HepG2 (cell line): ENCODE data around the gene NEK8. TPM values are rescaled to one million over a fixed set of nuclear protein-coding genes. Genes with fewer than 3 reads are reported as not detected.

Experiments used
- FIP1L1 ChIP-seq: fragments of 200-400 bp; formaldehyde crosslinking; IDR thresholded peaks from 2 replicates; pipeline ENCODE4 v1.6.1; 2018; ENCODE audit warnings: low read depth, mild to moderate bottlenecking, low read length, moderate library complexity, borderline replicate concordance; ENCODE audit not compliant: insufficient read depth
- GLI4 ChIP-seq: sonication (generic); formaldehyde crosslinking; IDR thresholded peaks from 2 replicates; pipeline ENCODE4 v1.5.1; 2020; ENCODE audit warnings: missing genetic modification reagents, mild to moderate bottlenecking, moderate library complexity, borderline replicate concordance
- HNF4A ChIP-seq: sonication (generic); formaldehyde crosslinking; IDR thresholded peaks from 2 replicates; pipeline ENCODE4 v1.4.0; 2020; ENCODE audit warnings: missing genetic modification reagents
- KDM1A ChIP-seq: IDR thresholded peaks from 2 replicates; pipeline ENCODE4 v1.6.1; 2016; ENCODE audit warnings: missing compliant biosample characterization
- NRL ChIP-seq: sonication (generic); formaldehyde crosslinking; IDR thresholded peaks from 2 replicates; pipeline ENCODE4 v1.5.0; 2020; ENCODE audit warnings: missing genetic modification reagents, mild to moderate bottlenecking, moderate library complexity, borderline replicate concordance
- SMAD9 ChIP-seq: sonication (generic); formaldehyde crosslinking; IDR thresholded peaks from 2 replicates; pipeline ENCODE4 v1.5.1; 2020; ENCODE audit warnings: mild to moderate bottlenecking, missing genetic modification reagents
- SRSF9 ChIP-seq: fragments of 200-400 bp; formaldehyde crosslinking; IDR thresholded peaks from 2 replicates; pipeline ENCODE4 v1.6.1; 2018; ENCODE audit warnings: borderline replicate concordance, mild to moderate bottlenecking, low read depth, low read length; ENCODE audit not compliant: insufficient read depth, poor library complexity, severe bottlenecking
- TEAD3 ChIP-seq: optimal IDR thresholded peaks from 2 replicates; pipeline ENCODE3; 2016; ENCODE audit warnings: borderline replicate concordance
- TP53 ChIP-seq: sonication (generic); formaldehyde crosslinking; conservative IDR thresholded peaks from 2 replicates; pipeline ENCODE4 v1.4.0; 2020; ENCODE audit warnings: missing genetic modification reagents
- ZNF138 ChIP-seq: sonication (generic); formaldehyde crosslinking; IDR thresholded peaks from 2 replicates; pipeline ENCODE4 v1.5.0; 2020; ENCODE audit warnings: mild to moderate bottlenecking, low read depth, missing genetic modification reagents
- ZNF180 ChIP-seq: sonication (generic); formaldehyde crosslinking; IDR thresholded peaks from 2 replicates; pipeline ENCODE4 v1.4.0; 2020; ENCODE audit warnings: low read depth, missing genetic modification reagents, borderline replicate concordance
- ZNF232 ChIP-seq: sonication (generic); formaldehyde crosslinking; IDR thresholded peaks from 2 replicates; pipeline ENCODE4 v1.4.0; 2020; ENCODE audit warnings: missing genetic modification reagents, borderline replicate concordance
- ZNF251 ChIP-seq: sonication (generic); formaldehyde crosslinking; IDR thresholded peaks from 2 replicates; pipeline ENCODE4 v1.9.0; 2021; ENCODE audit warnings: mild to moderate bottlenecking, missing genetic modification reagents
- ZNF253 ChIP-seq: sonication (generic); formaldehyde crosslinking; IDR thresholded peaks from 2 replicates; pipeline ENCODE4 v1.8.0; 2022; ENCODE audit warnings: mild to moderate bottlenecking, missing genetic modification reagents, borderline replicate concordance
- ZNF441 ChIP-seq: sonication (generic); formaldehyde crosslinking; IDR thresholded peaks from 2 replicates; pipeline ENCODE4 v1.7.0; 2021; ENCODE audit warnings: missing genetic modification reagents, borderline replicate concordance
- ZNF552 ChIP-seq: sonication (generic); formaldehyde crosslinking; IDR thresholded peaks from 2 replicates; pipeline ENCODE4 v1.9.0; 2022; ENCODE audit warnings: missing genetic modification reagents, mild to moderate bottlenecking, borderline replicate concordance
- ZNF891 ChIP-seq: sonication (generic); formaldehyde crosslinking; IDR thresholded peaks from 2 replicates; pipeline ENCODE4 v1.5.0; 2020; ENCODE audit warnings: mild to moderate bottlenecking, missing genetic modification reagents
- ZSCAN22 ChIP-seq: sonication (generic); formaldehyde crosslinking; IDR thresholded peaks from 2 replicates; pipeline ENCODE4 v1.4.0; 2020; ENCODE audit warnings: mild to moderate bottlenecking, missing genetic modification reagents
- polyA plus RNA-seq, 8 experiments: library from polyadenylated mRNA; depleted of rRNA in 3 of 8; stranded (reverse) in 7 of 8; unstranded in 1 of 8; fragments of >200 nt; fragmentation: Illumina TruSeq in 4 of 8; extraction: Trizol in 4 of 8; gene quantifications; 2 replicates each; pipeline versions ENCODE4 v1.2.1 to v1.2.3, GENCODE V29; 2011 to 2016; ENCODE audit warnings: low read depth in 4 of 8, missing spikeins in 1 of 8, mixed read lengths in 1 of 8; ENCODE audit not compliant: insufficient read depth in 1 of 8
- total RNA-seq, 5 experiments: library from RNA; depleted of rRNA; stranded (reverse); fragments of >200 nt; fragmentation: Illumina TruSeq; extraction: Trizol; gene quantifications; 2 replicates each; pipeline ENCODE4 v1.2.3, GENCODE V29; 2016; ENCODE audit warnings: low read depth in 1 of 5
- TF ChIP-seq, protein P1 (sequence below): sonication (generic); formaldehyde crosslinking; IDR thresholded peaks from 2 replicates; pipeline ENCODE4 v1.5.0; 2020; ENCODE audit warnings: missing genetic modification reagents
- TF ChIP-seq, protein P2 (sequence below): sonication (generic); formaldehyde crosslinking; IDR thresholded peaks from 2 replicates; pipeline ENCODE4 v1.9.0; 2021; ENCODE audit warnings: missing genetic modification reagents, borderline replicate concordance
- TF ChIP-seq, protein P3 (sequence below): sonication (generic); formaldehyde crosslinking; IDR thresholded peaks from 2 replicates; pipeline ENCODE4 v1.4.0; 2020; ENCODE audit warnings: mild to moderate bottlenecking, missing genetic modification reagents, borderline replicate concordance

Gene NEK8
- total and polyA plus RNA-seq, 2 of the 13 experiments (the other 11 are each of a cell fraction or from before 2014, with no cell fraction given), result 5.8 to 13.5 TPM

DNA sequence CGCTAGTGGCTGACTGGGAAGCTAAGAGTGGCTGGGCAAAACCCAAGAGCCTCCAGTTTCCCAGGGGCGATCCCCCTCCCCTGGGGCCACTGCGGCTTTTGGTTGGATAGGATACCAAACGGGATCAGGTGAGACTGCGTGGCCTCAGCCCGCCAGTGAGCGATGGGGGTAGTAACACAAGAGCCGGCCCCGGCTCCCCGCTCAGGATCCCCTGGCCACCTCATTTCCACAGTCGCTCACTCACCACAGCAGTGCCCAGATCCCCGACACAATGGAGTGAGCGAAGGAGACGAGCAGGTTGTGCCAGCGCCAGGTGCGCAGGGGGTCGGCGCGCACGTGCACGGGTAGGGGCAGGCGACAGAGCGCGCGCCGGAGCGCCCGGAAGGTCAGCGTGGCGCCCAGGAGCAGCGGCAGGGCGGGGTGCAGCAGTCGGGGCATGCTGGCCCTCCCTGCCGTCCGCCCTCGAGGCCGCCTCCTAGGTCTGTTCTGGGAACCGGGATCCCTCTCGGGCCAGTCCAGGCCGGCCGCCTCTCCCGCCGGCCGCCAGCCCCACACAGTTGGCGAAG, 2.8 kb upstream of the NEK8 start (continued):
- TF ChIP-seq ZNF552 (CRISPR knock-in tag) (peak; percentile 61; the same call in 1 of the 2 replicates), TEAD3 (CRISPR knock-in tag) (no peak), ZSCAN22 (CRISPR knock-in tag) (peak; percentile 71; the same call in 1 of the 2 replicates), SMAD9 (no peak), ZNF891 (CRISPR knock-in tag) (no peak), ZNF138 (CRISPR knock-in tag) (no peak), ZNF180 (no peak), GLI4 (CRISPR knock-in tag) (peak; percentile 91; the same call in 1 of the 2 replicates), ZNF253 (peak; percentile 77; the same call in 1 of the 2 replicates), ZNF441 (CRISPR knock-in tag) (0 out of 2 replicates have a peak, but pooled peaks have one; percentile 42), HNF4A (CRISPR knock-in tag) (no peak), SRSF9 (no peak), NRL (peak; percentile 68), FIP1L1 (no peak; the same call in 1 of the 2 replicates), KDM1A (CRISPR knock-in tag) (no peak), ZNF251 (no peak), TP53 (CRISPR knock-in tag) (no peak), ZNF232 (no peak; the same call in 1 of the 2 replicates)
- TF ChIP-seq, protein P1, sequence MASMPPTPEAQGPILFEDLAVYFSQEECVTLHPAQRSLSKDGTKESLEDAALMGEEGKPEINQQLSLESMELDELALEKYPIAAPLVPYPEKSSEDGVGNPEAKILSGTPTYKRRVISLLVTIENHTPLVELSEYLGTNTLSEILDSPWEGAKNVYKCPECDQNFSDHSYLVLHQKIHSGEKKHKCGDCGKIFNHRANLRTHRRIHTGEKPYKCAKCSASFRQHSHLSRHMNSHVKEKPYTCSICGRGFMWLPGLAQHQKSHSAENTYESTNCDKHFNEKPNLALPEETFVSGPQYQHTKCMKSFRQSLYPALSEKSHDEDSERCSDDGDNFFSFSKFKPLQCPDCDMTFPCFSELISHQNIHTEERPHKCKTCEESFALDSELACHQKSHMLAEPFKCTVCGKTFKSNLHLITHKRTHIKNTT (CRISPR knock-in tag), result no peak
- TF ChIP-seq, protein P2, sequence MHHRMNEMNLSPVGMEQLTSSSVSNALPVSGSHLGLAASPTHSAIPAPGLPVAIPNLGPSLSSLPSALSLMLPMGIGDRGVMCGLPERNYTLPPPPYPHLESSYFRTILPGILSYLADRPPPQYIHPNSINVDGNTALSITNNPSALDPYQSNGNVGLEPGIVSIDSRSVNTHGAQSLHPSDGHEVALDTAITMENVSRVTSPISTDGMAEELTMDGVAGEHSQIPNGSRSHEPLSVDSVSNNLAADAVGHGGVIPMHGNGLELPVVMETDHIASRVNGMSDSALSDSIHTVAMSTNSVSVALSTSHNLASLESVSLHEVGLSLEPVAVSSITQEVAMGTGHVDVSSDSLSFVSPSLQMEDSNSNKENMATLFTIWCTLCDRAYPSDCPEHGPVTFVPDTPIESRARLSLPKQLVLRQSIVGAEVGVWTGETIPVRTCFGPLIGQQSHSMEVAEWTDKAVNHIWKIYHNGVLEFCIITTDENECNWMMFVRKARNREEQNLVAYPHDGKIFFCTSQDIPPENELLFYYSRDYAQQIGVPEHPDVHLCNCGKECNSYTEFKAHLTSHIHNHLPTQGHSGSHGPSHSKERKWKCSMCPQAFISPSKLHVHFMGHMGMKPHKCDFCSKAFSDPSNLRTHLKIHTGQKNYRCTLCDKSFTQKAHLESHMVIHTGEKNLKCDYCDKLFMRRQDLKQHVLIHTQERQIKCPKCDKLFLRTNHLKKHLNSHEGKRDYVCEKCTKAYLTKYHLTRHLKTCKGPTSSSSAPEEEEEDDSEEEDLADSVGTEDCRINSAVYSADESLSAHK (CRISPR knock-in tag), result no peak
- TF ChIP-seq, protein P3, sequence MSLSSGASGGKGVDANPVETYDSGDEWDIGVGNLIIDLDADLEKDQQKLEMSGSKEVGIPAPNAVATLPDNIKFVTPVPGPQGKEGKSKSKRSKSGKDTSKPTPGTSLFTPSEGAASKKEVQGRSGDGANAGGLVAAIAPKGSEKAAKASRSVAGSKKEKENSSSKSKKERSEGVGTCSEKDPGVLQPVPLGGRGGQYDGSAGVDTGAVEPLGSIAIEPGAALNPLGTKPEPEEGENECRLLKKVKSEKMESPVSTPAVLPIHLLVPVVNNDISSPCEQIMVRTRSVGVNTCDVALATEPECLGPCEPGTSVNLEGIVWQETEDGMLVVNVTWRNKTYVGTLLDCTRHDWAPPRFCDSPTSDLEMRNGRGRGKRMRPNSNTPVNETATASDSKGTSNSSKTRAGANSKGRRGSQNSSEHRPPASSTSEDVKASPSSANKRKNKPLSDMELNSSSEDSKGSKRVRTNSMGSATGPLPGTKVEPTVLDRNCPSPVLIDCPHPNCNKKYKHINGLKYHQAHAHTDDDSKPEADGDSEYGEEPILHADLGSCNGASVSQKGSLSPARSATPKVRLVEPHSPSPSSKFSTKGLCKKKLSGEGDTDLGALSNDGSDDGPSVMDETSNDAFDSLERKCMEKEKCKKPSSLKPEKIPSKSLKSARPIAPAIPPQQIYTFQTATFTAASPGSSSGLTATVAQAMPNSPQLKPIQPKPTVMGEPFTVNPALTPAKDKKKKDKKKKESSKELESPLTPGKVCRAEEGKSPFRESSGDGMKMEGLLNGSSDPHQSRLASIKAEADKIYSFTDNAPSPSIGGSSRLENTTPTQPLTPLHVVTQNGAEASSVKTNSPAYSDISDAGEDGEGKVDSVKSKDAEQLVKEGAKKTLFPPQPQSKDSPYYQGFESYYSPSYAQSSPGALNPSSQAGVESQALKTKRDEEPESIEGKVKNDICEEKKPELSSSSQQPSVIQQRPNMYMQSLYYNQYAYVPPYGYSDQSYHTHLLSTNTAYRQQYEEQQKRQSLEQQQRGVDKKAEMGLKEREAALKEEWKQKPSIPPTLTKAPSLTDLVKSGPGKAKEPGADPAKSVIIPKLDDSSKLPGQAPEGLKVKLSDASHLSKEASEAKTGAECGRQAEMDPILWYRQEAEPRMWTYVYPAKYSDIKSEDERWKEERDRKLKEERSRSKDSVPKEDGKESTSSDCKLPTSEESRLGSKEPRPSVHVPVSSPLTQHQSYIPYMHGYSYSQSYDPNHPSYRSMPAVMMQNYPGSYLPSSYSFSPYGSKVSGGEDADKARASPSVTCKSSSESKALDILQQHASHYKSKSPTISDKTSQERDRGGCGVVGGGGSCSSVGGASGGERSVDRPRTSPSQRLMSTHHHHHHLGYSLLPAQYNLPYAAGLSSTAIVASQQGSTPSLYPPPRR (CRISPR knock-in tag), result no peak
